Parathyroid adenoma (tissue), 2 donors: Measurements from ENCODE around the gene RHOXF2B.
"Not testable (repeated sequence)": the region's sequence is repeated elsewhere in the genome, so short reads cannot be mapped to it uniquely, and the experiment has no call there.

Experiments
- H2AFZ ChIP-seq: fragments of 300-600 bp; sonication (generic); one replicate; pipeline ENCODE4 v1.7.0; 2017; ENCODE audit warnings: antibody characterized with exemption, mild to moderate bottlenecking
- H3K27ac ChIP-seq: fragments of 300-600 bp; sonication (generic); one replicate; pipeline ENCODE4 v1.7.0; 2017
- H3K27me3 ChIP-seq: fragments of 300-600 bp; sonication (generic); one replicate; pipeline ENCODE4 v1.7.0; 2017; ENCODE audit warnings: low read length; ENCODE audit not compliant: control insufficient read depth, insufficient read depth
- H3K36me3 ChIP-seq: fragments of 300-600 bp; sonication (generic); one replicate; pipeline ENCODE4 v1.7.0; 2017; ENCODE audit warnings: low read length; ENCODE audit not compliant: control insufficient read depth, insufficient read depth
- H3K4me1 ChIP-seq: fragments of 300-600 bp; sonication (generic); one replicate; pipeline ENCODE4 v1.7.0; 2017; ENCODE audit warnings: control low read depth
- H3K4me2 ChIP-seq: fragments of 300-600 bp; sonication (generic); one replicate; pipeline ENCODE4 v1.7.0; 2017; ENCODE audit warnings: low read length
- H3K4me3 ChIP-seq: fragments of 300-600 bp; sonication (generic); one replicate; pipeline ENCODE4 v1.7.0; 2017; ENCODE audit warnings: low read depth, low read length
- H3K79me2 ChIP-seq: fragments of 300-600 bp; sonication (generic); one replicate; pipeline ENCODE4 v1.7.0; 2017; ENCODE audit warnings: control low read depth
- H3K9ac ChIP-seq: fragments of 300-600 bp; sonication (generic); one replicate; pipeline ENCODE4 v1.7.0; 2017; ENCODE audit warnings: mild to moderate bottlenecking
- H3K9me3 ChIP-seq: fragments of 300-600 bp; sonication (generic); one replicate; pipeline ENCODE4 v1.7.0; 2017; ENCODE audit warnings: low read length; ENCODE audit not compliant: control insufficient read depth
- CTCF ChIP-seq: fragments of 300-600 bp; sonication (generic); IDR thresholded peaks from one replicate; pipeline ENCODE4 v1.7.0; 2017; ENCODE audit warnings: antibody characterized with exemption, mild to moderate bottlenecking
- donor health status: primary hyperparathyroidism.

RHOXF2B gene

GRCh38 chrX:120109378-120109777 is 31.9 kb upstream of the RHOXF2B start:
- H3K27ac ChIP-seq: no peak overlapping the region
- no peaks in the 10 kb centered on the region for H3K36me3 ChIP-seq
- H3K4me1 ChIP-seq: no peaks in the 10 kb centered on the region
- no peaks in the 10 kb centered on the region for H3K27me3 ChIP-seq
- no peak for TF ChIP-seq CTCF
- no peak overlapping the region for H3K4me2 ChIP-seq
- H3K79me2 ChIP-seq: no peaks in the 10 kb centered on the region
- no peak overlapping the region for H2AFZ ChIP-seq
- H3K9ac ChIP-seq: no peak overlapping the region
- H3K9me3 ChIP-seq: no peaks in the 10 kb centered on the region
- H3K4me3 ChIP-seq: no peak overlapping the region

- not testable (repeated sequence) for H3K79me2 ChIP-seq, H3K27me3 ChIP-seq, H3K27ac ChIP-seq, H3K4me3 ChIP-seq, H3K36me3 ChIP-seq, H3K4me1 ChIP-seq, H3K9me3 ChIP-seq, H2AFZ ChIP-seq, H3K4me2 ChIP-seq, H3K9ac ChIP-seq
Measured at GRCh38 chrX:120104707-120105106, 27.2 kb upstream of the RHOXF2B start.

GRCh38 chrX:120101057-120101456 is 23.6 kb upstream of the RHOXF2B start:
- H3K27ac ChIP-seq, H3K27me3 ChIP-seq, H2AFZ ChIP-seq, H3K4me2 ChIP-seq, H3K36me3 ChIP-seq, H3K9ac ChIP-seq, H3K4me3 ChIP-seq, H3K4me1 ChIP-seq, H3K79me2 ChIP-seq, H3K9me3 ChIP-seq: not testable (repeated sequence)

- no peak for TF ChIP-seq CTCF
- H3K27ac ChIP-seq: no peak overlapping the region
- H3K27me3 ChIP-seq: no peaks in the 10 kb centered on the region
- H3K79me2 ChIP-seq: no peaks in the 10 kb centered on the region
- H2AFZ ChIP-seq: no peak overlapping the region
- H3K4me2 ChIP-seq: no peak overlapping the region
- H3K9me3 ChIP-seq: no peaks in the 10 kb centered on the region
- no peaks in the 10 kb centered on the region for H3K36me3 ChIP-seq
- H3K9ac ChIP-seq: no peak overlapping the region
- H3K4me1 ChIP-seq: no peaks in the 10 kb centered on the region
- no peak overlapping the region for H3K4me3 ChIP-seq
Measured at GRCh38 chrX:120090208-120090607, 12.7 kb upstream of the RHOXF2B start.

GRCh38 chrX:120087289-120088017 is 10.0 kb upstream of the RHOXF2B start:
- H3K79me2 ChIP-seq: no peaks in the 10 kb centered on the region
- no peak overlapping the region for H3K9ac ChIP-seq
- H3K27ac ChIP-seq: no peak overlapping the region
- H3K9me3 ChIP-seq: no peaks in the 10 kb centered on the region
- no peaks in the 10 kb centered on the region for H3K27me3 ChIP-seq
- TF ChIP-seq CTCF: no peak
- no peaks in the 10 kb centered on the region for H3K36me3 ChIP-seq
- no peak overlapping the region for H3K4me3 ChIP-seq
- no peaks in the 10 kb centered on the region for H3K4me1 ChIP-seq
- no peak overlapping the region for H3K4me2 ChIP-seq
- H2AFZ ChIP-seq: no peak overlapping the region

- H3K27me3 ChIP-seq, H3K4me3 ChIP-seq, H3K36me3 ChIP-seq, H3K9me3 ChIP-seq, H2AFZ ChIP-seq, H3K27ac ChIP-seq, H3K4me2 ChIP-seq, H3K4me1 ChIP-seq, H3K9ac ChIP-seq, H3K79me2 ChIP-seq: not testable (repeated sequence)
Measured at GRCh38 chrX:120085553-120086185, 8.2 kb upstream of the RHOXF2B start.

GRCh38 chrX:120066169-120066568 is 11.3 kb downstream of the RHOXF2B start:
- H3K27ac ChIP-seq, H3K9me3 ChIP-seq, H2AFZ ChIP-seq, H3K4me1 ChIP-seq, H3K79me2 ChIP-seq, H3K36me3 ChIP-seq, H3K4me3 ChIP-seq, H3K4me2 ChIP-seq, H3K9ac ChIP-seq, H3K27me3 ChIP-seq: not testable (repeated sequence)

GRCh38 chrX:120042712-120043111 is 34.8 kb downstream of the RHOXF2B start:
- not testable (repeated sequence) for H3K4me2 ChIP-seq, H3K4me3 ChIP-seq, H3K9me3 ChIP-seq, H2AFZ ChIP-seq, H3K36me3 ChIP-seq, H3K4me1 ChIP-seq, H3K9ac ChIP-seq, H3K27ac ChIP-seq, H3K79me2 ChIP-seq, H3K27me3 ChIP-seq
